HG03135 (cell line): ENCODE data around the gene HOXB9.

ENCODE experiments used
- ATAC-seq: cut with Tn5 transposase; IDR thresholded peaks from one replicate; pipeline ENCODE4 v1.9.1; 2021; ENCODE audit warnings: mild to moderate bottlenecking, moderate library complexity; ENCODE audit not compliant: unreplicated experiment

HOXB9 gene

DNA sequence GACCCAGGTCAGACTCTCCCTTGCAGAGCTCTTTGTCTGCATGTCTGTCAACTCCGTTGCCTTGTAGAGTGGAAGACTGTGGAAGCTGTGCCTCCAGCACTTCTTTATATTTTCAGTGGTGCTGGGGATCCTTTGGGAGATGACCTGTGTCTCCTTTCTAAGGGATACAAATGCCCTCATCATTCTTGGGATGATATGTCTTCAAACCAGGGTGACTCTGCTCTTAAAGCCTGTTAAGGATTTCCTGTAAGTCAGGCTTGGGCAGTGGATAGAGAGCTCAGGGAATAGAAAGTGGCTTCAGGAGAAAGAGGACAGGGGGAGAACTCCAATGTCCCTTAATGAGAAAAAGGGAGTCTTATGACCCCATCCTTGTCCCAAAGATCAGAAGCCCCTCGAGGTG lies 37.6 kb downstream of the HOXB9 start:
- ATAC-seq: no peak

DNA sequence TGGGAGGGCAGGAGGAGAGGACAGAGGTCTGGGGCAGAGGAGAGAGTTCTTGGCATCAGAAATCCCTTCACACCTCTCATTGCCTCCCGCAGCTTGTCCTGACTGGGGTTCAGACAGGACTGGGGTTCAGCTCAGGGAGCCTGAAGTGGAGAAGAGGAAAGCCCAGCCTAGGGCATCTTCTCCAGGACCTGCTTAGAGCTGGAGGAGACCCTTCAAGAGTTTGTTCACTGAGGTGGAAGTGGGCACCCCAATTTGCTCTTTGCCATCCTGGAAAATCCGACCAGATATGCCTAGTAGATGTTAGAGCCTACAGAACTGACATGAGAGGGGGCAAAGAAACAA lies 38.1 kb downstream of the HOXB9 start:
- no peak for ATAC-seq

DNA sequence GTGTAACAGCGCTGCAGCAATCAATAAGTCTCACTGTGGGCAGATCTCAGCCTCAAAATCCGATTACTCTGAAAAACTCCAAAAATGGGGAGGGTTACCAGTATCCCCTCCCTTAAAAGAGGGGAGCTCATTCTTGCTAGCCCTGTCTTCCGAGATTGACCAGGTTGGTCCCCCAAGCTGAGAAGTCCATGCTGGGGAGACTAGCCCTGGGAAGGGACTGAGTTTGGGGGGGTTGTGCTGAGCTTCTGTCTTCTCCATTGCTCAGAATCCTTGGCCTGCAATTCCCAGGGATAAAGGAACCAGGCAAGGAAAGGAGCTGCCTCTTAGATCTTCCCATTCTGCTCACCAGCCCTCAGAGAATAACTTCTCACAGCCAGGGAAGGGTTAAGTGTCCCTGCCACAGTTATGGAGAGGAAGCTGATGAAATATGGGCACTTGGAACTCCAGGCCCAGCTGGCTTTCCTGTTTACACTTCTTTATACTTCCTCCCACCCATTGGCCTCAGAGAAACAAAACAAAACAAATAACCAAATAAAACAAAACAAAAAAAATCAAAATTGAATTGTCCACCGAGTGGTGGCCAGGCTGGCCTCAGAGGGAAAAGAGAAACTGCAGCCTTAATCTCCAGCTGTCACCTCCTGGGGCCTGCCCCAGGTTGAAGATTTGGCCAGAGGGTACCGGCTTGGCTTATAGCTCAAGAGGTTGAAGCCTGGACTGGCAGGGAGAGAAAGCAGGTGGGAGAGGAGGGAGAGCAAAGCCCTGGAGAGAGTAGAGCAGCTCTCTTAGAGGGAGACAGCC lies 38.7 kb downstream of the HOXB9 start:
- no peak for ATAC-seq

DNA sequence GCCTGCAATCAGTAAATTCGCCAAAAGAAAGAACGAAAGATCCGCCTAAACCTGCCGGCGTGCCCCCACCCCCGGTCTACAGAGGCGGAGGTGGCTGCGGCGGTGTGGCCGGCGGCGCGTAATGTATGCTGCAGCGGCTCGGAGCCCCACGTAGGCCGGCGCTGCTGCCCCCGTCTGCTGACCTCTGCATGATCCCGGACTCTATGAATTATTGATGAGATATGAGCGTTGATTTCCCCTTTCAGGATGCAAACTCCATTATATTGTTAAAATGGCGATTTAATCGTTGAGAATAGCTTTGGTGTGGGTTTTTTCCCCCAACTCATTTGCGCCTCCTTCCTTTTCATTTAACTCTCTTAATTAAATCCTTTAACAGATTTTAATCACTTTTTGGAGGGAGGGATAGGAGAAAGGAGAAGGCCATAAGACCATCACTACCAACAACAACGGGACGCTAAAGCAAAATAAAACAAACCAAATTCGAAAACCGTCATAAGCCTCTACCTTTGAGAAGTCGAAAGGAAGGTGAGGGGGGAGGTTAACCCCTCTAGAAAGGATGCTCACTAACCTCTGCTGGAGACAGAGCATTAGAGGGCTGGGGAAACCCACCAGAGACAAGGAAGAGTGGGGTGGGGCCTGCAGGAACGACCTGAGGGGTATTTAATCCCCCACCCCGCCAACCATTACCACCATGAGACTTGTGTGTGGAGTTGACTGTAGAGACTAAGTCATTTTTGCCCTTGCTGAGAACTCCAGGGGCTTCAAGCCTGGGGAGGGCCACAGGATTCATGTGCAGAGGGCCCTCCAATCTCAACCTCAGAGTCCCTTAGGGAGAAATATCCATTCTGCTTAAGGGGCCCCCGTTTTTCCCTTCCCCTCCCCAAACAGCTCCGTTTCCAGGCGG lies 39.6 kb downstream of the HOXB9 start:
- no peak for ATAC-seq

DNA sequence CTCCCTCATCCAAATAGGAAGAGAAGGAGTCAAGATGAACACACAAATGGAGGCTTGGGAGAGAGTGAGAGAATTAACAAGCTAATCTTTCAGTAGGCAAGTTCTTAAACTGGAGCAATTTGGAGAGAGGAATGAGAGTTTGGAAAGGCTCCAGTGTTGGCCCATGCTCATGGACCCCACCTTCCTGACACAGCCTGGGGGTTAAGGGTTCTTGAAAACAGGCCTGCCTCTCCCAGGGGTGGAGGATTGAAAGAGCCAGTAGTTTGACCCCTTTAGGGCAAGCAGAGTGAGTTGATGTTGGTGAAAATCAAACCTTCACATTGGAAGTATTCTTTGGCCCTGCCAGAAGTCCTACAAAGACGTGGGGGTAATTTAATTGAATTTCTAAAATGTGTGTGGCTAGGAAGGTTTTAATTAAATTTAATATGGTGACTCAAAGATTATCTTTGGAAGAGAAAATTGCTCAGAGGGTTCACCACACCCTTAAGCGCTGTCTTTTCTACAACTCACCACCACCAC lies 41.9 kb downstream of the HOXB9 start:
- no peak for ATAC-seq

DNA sequence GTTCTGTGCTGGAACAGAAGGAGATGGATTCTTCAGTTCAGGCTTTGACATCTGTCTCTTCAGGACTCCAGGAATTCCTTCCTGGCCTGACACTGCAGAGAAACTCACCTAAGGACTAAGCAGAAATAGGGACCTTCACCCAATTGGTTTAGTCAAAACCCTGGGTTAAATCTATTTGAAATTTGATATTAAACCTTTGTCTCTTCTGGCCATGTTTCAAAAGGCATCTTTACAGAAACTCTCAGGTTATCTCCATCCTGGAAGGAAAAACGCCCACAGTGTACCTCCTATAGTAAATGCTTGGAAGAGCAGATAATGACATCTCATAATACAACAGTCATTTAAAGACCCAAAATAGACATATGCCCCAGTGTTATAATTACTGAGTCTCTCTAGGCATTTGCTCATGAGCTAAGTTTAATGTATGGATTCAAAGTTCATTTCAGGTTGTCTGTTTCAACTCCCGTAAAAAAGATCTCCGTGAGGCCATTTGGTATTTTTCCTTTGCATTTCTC lies 42.4 kb downstream of the HOXB9 start:
- ATAC-seq: no peak

DNA sequence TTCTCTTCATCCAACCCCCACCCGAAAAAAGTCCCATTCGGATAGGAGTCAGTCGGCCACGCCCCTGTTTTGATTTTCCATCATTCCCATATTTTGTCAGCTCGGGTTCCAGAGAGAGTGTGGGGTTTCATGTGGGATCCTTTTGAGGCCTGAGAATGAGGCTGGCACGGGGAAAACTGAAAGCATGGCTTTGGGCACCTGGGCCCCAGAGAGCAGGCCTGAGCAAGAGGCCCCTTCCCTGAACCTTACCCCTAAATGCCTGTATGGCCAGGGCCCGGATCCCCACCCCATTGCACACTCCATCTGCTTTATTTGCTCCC lies 43.4 kb downstream of the HOXB9 start:
- ATAC-seq: no peak

DNA sequence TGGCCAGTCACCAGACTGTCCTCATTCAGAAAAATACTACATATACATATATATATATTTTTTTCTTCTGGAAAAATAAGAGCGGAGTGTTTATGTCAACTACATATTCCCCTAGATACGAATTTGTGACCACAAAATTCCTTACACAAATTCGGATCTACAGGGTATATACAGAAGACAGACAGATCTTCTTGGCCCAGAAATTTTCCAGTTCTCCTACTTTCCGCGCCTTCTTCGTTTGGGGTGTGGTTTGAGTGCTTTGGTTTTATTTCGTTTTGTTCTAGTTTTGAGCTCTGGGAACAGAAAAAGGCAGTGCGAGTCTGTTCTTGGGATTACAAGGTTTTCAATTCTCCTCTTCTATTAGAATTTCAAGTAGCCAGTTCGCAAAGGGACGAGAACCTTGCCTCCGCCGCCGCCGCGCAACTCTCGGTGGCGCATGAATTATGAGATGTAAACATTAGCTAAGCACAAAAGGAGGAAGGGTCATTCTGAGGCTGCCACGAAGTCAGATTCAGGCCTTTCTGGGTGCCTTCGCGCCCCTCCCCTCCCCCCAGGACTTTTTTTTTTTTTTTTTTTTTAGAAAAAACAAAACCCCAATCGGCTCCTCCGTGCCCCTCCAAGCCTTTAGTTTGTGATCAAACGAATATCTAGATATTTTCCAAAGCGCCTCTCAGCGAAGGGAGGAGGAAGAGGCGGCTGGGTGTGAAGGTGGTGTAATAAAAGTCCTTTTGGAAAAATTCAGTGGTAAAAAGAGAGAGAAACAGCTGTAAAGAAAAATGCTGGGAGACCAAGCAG lies 46.2 kb downstream of the HOXB9 start:
- no peak for ATAC-seq

DNA sequence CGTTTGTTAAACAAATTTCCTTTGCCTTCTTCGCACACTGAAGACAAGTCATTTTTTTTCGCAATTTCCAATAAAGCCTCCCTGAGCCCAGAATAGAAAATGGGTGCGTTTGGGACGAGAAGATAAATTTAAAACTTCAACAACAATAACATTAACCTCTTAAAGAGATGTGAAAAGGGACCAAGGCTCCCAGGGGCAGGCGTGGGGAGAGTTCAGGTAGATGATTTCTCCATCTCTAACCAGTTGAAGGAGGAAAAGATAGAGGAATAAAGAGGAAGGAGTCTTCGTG lies 46.7 kb downstream of the HOXB9 start:
- no peak for ATAC-seq

DNA sequence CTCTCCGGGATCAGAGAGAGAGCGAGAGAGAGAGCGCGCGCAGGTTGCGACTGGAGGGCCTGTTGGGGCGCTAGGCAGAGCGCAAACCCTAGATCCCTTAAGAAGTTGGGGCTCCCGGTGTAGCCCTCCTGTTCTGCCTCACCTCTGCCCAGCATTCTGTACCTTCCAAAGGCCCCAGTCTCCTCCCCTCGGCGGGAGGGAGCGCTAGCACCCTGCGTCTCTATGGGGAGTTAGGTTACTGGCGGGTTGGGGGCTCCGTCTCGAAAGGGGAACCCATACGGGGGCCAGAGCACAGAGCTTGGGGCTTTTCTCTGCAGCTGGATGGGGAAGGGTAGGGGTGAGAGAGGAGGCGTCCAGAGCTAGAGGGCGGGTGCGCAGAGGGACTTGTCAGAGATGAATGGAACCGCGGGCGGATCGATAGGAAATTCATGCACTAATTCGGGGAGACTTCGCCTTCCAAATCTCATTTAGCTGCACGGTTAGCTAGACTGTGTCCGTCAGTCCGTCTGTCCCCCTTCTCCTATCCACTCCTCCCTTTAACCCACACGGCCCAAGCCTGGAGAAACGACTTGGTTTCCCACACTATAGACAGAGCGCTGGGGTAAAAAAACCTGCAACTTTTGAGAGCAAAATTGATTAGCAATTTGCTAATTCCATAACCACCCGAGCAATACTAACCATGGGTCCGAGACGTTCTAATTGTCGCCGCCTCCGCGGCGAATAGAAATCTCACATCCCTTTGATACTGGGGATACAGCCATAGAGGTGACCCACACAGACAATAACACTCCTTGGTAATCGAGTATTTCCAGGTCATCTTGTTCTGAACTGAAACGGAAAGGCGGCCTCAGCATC lies 47.3 kb downstream of the HOXB9 start:
- no peak for ATAC-seq

DNA sequence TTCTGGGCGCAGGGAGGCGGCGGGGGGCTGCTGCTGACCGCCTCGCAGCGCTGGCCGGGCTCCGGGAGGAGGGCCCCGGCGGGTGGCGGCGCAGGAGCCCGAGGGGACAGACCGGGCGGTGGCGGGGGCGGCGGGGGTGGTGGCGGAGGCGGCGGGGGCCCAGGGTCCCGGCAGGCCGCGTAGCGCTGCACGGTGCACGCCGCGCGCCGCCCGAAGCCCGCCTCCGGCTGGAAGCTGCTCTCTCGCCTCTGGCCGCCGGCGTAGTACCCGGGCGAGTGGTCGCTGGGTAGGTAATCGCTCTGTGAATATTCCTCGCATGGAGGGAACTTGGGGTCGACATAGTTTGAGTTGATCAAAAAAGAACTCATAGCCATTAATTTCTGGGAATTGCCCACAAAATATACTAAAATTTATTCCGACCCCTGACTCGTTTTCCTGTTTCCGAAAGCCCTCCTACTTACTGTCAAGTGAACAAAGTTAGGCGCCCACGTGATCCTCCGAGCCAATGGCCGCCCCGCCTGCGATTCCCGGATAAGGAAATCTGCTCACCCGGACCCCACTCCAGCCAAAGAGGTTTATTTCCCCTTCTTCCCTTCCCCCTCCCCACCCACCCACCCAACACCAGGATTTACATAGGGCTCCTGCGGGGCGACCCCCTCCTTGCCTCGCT lies 48.1 kb downstream of the HOXB9 start, which contains the start of gene HOXB4:
Gene HOXB4, minus strand, starts transcription at position 405 of the 670 bp plus-strand sequence. Its CDS starts 31 bp downstream, at position 374.
- ATAC-seq: no peak

DNA sequence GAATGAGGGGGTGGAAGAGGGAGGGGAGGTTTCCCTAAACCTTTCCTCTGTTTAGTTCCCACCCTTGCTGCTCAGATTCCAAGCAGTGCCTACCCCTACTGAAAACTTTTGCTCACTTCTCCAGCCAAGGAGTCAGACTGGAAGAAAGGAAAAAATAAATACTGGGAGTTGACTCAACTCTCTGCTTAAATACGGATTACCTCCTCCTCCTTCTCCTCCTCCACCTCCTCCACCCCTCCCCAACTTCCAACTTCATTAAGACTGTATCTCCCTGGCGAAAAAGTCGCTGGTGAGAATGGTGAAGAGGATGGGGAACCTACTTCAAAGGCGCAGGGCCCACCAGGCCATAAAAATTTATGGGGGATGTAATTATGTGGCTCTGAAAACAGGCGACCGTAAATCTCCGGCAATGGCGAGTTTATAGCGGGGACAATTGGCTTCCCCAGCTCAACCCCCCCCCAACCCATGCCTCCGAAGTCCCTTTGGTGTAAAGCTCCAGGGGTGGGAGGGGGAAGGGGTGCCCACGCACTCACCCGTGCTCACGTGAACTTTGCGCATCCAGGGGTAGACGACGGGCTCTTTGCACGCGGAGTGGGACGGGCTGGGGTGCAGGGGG lies 48.7 kb downstream of the HOXB9 start:
- no peak for ATAC-seq

DNA sequence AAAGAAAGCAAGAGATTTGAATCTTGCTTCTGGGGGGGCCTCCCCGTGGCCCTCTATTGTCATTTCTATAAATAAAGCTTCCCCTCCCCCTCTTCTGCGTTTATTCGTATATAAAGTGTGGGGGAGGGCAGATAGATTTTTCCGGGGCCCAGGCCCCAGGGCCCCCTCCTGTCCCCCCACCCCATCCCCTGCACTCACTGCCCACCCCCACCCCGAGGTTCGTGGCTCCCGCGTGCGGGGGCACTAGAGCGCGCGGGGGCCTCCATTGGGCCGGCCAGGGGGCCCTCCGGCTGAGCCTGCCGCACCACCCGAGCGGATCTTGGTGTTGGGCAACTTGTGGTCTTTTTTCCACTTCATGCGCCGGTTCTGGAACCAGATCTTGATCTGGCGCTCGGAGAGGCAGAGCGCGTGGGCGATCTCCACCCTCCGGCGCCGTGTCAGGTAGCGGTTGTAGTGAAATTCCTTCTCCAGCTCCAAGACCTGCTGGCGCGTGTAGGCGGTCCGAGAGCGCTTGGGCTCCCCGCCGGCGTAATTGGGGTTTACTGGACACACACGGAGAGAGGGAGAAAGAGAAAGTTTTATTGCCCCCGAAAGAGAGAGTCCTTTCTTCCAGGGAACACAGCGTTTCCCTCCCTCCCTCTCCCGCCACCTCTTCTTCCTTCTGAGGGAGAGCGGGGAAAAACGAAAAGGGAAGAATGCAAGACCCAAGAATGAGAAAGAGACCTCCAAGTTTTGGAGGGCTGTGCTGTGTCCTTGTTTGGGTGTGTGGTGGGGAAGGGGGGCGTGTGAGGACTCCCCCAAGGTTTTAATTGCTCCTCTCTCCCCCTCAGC lies 49.5 kb downstream of the HOXB9 start:
- ATAC-seq: no peak

DNA sequence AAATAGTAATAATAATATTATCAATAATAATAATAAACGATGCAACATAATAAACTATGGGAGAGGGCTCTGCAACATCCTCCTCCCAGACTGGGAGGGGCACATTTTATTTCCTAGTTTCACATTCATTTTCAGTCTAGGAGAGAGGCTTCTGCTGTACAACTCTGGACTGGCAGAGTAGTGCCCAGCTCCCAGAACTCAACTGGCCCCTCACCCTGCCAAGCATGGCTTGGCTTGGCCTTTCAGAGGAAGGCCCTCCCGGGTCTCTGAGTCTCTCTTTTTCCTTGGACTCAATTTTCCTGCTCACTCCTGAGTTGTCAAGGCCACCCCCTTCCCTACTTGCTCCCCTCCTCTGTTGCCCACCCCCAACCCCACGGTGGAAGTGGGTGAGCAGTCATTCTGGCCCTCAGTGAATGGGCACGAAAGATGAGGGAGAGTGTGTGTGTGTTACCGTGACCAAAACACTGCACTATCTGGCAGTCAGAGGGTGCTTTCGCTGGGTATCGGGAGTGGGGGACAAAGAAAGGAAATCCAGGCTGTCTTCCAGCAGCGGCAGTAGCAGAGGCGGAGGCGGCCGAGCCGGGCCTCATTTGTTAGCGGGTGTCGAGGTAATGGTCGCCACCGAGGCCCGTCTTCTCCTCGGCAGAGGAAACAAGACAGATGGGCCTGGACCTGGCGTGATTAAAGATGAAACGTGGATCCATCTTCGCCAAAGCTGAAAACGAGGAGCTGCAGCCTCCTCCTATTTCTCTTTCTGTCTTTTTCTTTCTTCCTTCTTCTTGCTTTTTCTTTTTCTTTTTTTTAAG lies 50.3 kb downstream of the HOXB9 start:
- no peak for ATAC-seq

DNA sequence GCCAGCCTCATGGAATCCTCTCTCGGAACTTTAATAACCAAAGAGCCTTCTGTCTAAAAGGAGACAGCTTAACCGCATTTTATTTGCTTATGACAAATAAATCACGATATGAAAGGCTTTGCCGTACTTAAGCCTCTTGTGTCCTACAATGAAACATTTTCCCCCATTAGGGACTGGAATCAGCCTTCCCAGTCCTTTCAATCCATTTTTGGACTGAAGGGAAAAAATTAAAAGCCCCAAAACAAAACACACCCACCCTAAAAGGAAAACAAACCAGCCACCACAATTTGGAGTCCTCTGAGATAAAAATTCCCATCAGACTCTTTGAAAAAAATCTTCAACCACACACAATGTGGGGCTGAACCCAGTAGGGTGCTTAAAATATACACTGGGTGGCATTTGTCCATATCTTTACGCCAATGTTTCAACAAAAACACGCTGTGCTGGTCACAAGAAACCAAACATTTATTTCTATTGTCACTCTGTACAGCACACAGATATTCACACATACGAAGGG lies 51.0 kb downstream of the HOXB9 start:
- ATAC-seq: no peak

DNA sequence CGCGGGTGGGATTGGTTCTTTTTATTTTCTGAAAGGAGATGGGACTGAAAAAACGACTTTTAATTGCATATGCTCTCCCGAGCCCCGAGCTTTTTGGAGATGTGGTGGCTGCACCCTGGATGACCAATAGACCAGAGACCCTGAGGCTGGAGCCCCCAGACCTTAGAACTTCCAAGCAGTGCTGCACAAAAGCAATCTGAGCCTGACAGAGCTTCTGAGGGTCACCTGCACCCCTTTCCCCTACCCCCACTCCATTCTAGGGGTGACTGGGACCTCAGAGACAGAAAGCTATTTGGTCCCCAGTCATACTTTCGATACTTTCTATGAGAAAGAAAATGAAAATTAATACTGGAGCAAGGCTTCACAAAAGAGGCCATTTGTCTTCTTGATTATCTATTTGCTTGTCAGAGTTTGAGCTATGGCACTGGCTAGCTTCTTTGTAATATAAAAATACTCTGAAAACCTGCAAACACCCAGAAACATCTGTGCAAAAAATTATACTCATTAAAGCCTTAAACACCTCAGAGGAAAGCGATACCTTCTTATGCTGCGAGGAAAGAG lies 51.6 kb downstream of the HOXB9 start:
- ATAC-seq: no peak

DNA sequence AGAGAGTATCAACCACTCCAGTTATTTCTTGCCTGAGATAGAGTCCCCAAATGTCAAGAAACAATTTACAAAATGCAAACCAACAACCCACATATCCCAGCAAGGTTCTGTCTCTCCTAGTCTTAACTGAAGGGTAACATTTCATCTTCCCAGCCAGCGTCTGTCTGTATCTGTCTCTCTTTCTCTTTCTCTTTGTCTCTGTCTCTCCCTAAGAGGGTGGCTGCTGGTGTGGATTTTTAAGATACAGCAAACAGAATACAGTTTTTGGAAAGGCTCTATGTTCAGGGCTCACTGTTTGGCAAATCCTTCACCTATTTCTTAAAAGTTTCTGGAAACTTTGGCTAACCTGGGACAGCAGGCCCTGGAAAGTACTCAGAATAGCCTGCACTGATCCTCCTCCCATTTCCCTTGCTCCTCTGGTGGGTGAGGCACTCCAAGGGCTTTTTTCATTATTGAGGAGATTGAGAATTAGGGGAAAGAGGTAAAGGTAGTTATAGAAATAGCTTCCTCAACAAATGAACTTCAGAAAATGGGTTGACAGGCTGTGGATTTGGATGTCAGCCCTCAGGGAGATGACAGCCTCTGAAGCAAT lies 54.2 kb downstream of the HOXB9 start:
- no peak for ATAC-seq
